Fibroblast of lung (primary cell): Measurements from ENCODE around the gene MUSTN1. TPM values are rescaled to one million over a fixed set of nuclear protein-coding genes. Genes with fewer than 3 reads are reported as not detected.

Experiments used
- DNase-seq, 2 donors: peaks; one replicate each; pipeline versions ENCODE4 v3.0.0 to v3.0.0-alpha.2; 2010; ENCODE audit warnings: low read depth in 2 of 2
- H2AFZ ChIP-seq: 2 replicates; pipeline ENCODE4 v1.5.1; 2012; ENCODE audit warnings: low read length, control low read depth, inconsistent platforms
- H3K27ac ChIP-seq: 2 replicates; pipeline ENCODE4 v1.5.1; 2011; ENCODE audit warnings: low read length, control low read depth; ENCODE audit not compliant: insufficient read depth
- H3K27me3 ChIP-seq: 2 replicates; pipeline ENCODE4 v1.5.1; 2011; ENCODE audit warnings: mild to moderate bottlenecking, low read length; ENCODE audit not compliant: control insufficient read depth, insufficient read depth
- H3K36me3 ChIP-seq: 2 replicates; pipeline ENCODE4 v1.5.1; 2011; ENCODE audit warnings: low read length; ENCODE audit not compliant: control insufficient read depth, insufficient read depth
- H3K4me1 ChIP-seq: 2 replicates; pipeline ENCODE4 v1.5.1; 2011; ENCODE audit warnings: low read length; ENCODE audit not compliant: control insufficient read depth, insufficient read depth; ENCODE audit errors: extremely low read depth
- H3K4me2 ChIP-seq: 2 replicates; pipeline ENCODE4 v1.5.1; 2011; ENCODE audit warnings: low read length, control low read depth; ENCODE audit not compliant: insufficient read depth; ENCODE audit errors: extremely low read depth
- H3K4me3 ChIP-seq, 4 experiments: fragments of 200-600 bp in 1 of 4; sonication (generic) in 1 of 4; replicated peaks in 1 of 4; 2 replicates each; pipeline ENCODE4 v1.5.1; 2011 to 2016; ENCODE audit warnings: low read length in 4 of 4, low read depth in 3 of 4, mild to moderate bottlenecking in 3 of 4, control low read depth in 2 of 4, inconsistent platforms in 1 of 4, mixed read lengths in 1 of 4; ENCODE audit not compliant: insufficient read depth in 1 of 4; ENCODE audit errors: control extremely low read depth in 1 of 4
- H3K79me2 ChIP-seq: 2 replicates; pipeline ENCODE4 v1.5.1; 2012; ENCODE audit warnings: mild to moderate bottlenecking, low read length, inconsistent platforms; ENCODE audit not compliant: control insufficient read depth, insufficient read depth
- H3K9ac ChIP-seq: 2 replicates; pipeline ENCODE4 v1.5.1; 2011; ENCODE audit warnings: mild to moderate bottlenecking, low read length, control low read depth; ENCODE audit not compliant: insufficient read depth
- H3K9me3 ChIP-seq: 2 replicates; pipeline ENCODE4 v1.5.1; 2012; ENCODE audit warnings: low read depth, low read length; ENCODE audit not compliant: control insufficient read depth, insufficient read depth
- H4K20me1 ChIP-seq: 2 replicates; pipeline ENCODE4 v1.5.1; 2011; ENCODE audit warnings: low read length; ENCODE audit not compliant: control insufficient read depth, insufficient read depth; ENCODE audit errors: extremely low read depth
- CTCF ChIP-seq, 2 donors: IDR thresholded peaks in 1 of 2; conservative IDR thresholded peaks in 1 of 2; 1 replicate in 1 of 2; 2 replicates in 1 of 2; pipeline ENCODE4 v1.5.1; 2011 to 2012; ENCODE audit warnings: low read length in 2 of 2, control low read depth in 1 of 2, inconsistent platforms in 1 of 2, low read depth in 1 of 2, mild to moderate bottlenecking in 1 of 2
- EZH2 ChIP-seq: IDR thresholded peaks from 2 replicates; pipeline ENCODE4 v1.5.1; 2012; ENCODE audit warnings: low read length, control low read depth, mild to moderate bottlenecking; ENCODE audit errors: missing control alignments
- polyA plus RNA-seq, 2 donors: library from polyadenylated mRNA; depleted of rRNA in 1 of 2; stranded (reverse) in 1 of 2; unstranded in 1 of 2; fragments of >200 nt; gene quantifications; 2 replicates each; pipeline ENCODE4 v1.2.1, GENCODE V29; 2011 to 2012; ENCODE audit warnings: missing spikeins in 1 of 2
- total RNA-seq: library from RNA; depleted of rRNA; stranded (reverse); fragments of >200 nt; gene quantifications from 2 replicates; pipeline ENCODE4 v1.2.1, GENCODE V29; 2014

MUSTN1 gene
- total and polyA plus RNA-seq, 2 donors (not counting 1 experiment from before 2014, with no cell fraction given): 3.2 TPM; not detected in 1

- Histone ChIP-seq H3K36me3 (no peaks in the 10 kb centered on the region), H3K27me3 (peaks cover 8% of the 10 kb centered on the region), H3K27ac (no peak overlapping the region), H4K20me1 (no peaks in the 10 kb centered on the region), H3K9me3 (no peaks in the 10 kb centered on the region), H3K4me2 (no peak overlapping the region), H2AFZ (no peak overlapping the region), H3K4me3 (no peak overlapping the region), H3K79me2 (no peaks in the 10 kb centered on the region), H3K4me1 (no peaks in the 10 kb centered on the region), H3K9ac (no peak overlapping the region)
- TF ChIP-seq EZH2 (no peak), CTCF (conservative IDR thresholded peaks at IDR 0.05 in 1 of 2, IDR thresholded peaks at IDR 0.05 in 1 of 2; ENCODE audit: low read depth in 1 of 2, low read length in 2 of 2) (no peak)
- no peak for DNase-seq
Measured at GRCh38 chr3:52790741-52791140, 44.1 kb downstream of the MUSTN1 start.

GRCh38 chr3:52790337-52790736, 44.5 kb downstream of the MUSTN1 start:
- H3K9me3 ChIP-seq: no peaks in the 10 kb centered on the region
- no peak overlapping the region for H2AFZ ChIP-seq
- H3K9ac ChIP-seq: no peak overlapping the region
- no peak for DNase-seq
- H3K79me2 ChIP-seq: no peaks in the 10 kb centered on the region
- H3K4me1 ChIP-seq: no peaks in the 10 kb centered on the region
- H4K20me1 ChIP-seq: no peaks in the 10 kb centered on the region
- no peak overlapping the region for H3K4me3 ChIP-seq
- H3K27me3 ChIP-seq: peaks cover 10% of the 10 kb centered on the region
- H3K36me3 ChIP-seq: no peaks in the 10 kb centered on the region
- no peak overlapping the region for H3K4me2 ChIP-seq
- H3K27ac ChIP-seq: no peak overlapping the region
- TF ChIP-seq EZH2 (no peak), CTCF (conservative IDR thresholded peaks at IDR 0.05 in 1 of 2, IDR thresholded peaks at IDR 0.05 in 1 of 2; ENCODE audit: low read depth in 1 of 2, low read length in 2 of 2) (no peak)

- Histone ChIP-seq H3K27ac (no peak overlapping the region), H3K4me1 (no peaks in the 10 kb centered on the region), H3K27me3 (peaks cover 11% of the 10 kb centered on the region), H3K4me2 (no peak overlapping the region), H3K9me3 (no peaks in the 10 kb centered on the region), H3K4me3 (no peak overlapping the region), H3K79me2 (no peaks in the 10 kb centered on the region), H4K20me1 (no peaks in the 10 kb centered on the region), H2AFZ (no peak overlapping the region), H3K36me3 (no peaks in the 10 kb centered on the region), H3K9ac (no peak overlapping the region)
- no peak for TF ChIP-seq EZH2
- no peak for DNase-seq
Measured at GRCh38 chr3:52789746-52790040, 45.1 kb downstream of the MUSTN1 start.
